ENCODE data around the gene ACOT11.

The ACOT11 gene

DNA sequence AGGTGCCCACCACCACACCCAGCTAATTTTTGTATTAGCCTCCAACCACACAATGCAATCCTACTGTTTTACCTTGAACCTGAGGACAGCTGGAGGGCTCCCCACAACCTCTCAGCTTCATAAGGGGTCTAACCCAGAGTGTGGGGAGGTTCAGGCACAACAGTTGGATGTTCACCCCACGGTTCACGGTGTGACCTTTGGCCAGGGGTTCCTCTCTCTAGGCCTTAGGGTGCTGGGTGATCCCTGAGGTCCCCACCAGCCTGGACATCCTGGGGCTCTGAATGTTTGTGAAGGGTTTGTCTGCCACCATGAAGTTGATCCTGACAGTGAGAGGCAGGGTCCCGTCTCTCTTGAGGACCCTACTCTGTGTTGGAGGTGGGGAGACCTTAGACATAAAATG, 3.9 kb downstream of the ACOT11 start:
- 95 to 96% methylated on average over 3 of the region's 3 CpGs for WGBS, 2 experiments (ENCODE audit: insufficient coverage in 2 of 2)
- no peak overlapping the region for H3K4me3 ChIP-seq (ENCODE audit: extremely low read depth, insufficient read depth, low read length, poor library complexity, severe bottlenecking)
- no peak overlapping the region for H3K27ac ChIP-seq (ENCODE audit: low read depth, low read length, severe bottlenecking)
- H3K9me3 ChIP-seq (ENCODE audit: control insufficient read depth, low read length) = peaks cover 7% of the 10 kb centered on the region
- H3K36me3 ChIP-seq (ENCODE audit: control insufficient read depth, insufficient read depth, low read length) = peaks cover 5% of the 10 kb centered on the region
- peaks cover 14% of the 10 kb centered on the region for H3K4me1 ChIP-seq (ENCODE audit: control insufficient read depth, insufficient read depth, low read length, poor library complexity, severe bottlenecking)

DNA sequence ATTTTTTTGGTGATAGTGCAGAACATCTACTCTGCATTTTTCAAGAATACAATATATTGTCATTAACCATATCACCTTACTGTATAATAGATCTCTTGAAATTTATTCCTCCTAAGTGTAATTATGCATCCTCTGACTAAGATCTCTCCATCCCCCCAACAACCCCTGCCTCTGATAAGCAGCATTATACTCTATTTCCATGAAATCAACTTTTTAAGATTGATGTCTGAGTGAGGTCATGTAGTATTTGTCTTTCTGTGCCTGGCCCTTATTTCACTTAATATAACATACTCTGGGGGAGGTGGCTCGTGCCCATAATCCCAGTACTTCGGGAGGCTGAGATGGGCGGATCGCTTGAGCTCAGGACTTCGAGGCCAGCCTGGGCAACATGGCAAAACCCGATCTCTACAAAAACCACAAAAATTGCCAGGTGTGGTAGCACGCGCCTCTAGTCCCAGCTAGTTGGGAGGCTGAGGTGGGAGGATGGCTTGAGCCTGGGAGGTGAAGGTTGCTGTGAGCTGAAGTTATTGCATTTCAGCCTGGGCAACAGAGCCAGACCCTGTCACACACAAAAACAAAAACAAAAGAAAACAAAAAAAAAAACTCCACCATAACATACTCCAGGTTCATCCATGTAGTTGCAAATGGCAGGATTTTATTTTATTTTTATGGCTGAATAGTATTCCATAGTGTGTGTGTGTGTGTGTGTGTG, 5.7 kb downstream of the ACOT11 start:
- peaks cover 7% of the 10 kb centered on the region for H3K9me3 ChIP-seq (ENCODE audit: control insufficient read depth, low read length)
- H3K4me3 ChIP-seq (ENCODE audit: extremely low read depth, insufficient read depth, low read length, poor library complexity, severe bottlenecking) = no peak overlapping the region
- H3K4me1 ChIP-seq (ENCODE audit: control insufficient read depth, insufficient read depth, low read length, poor library complexity, severe bottlenecking) = peaks cover 5% of the 10 kb centered on the region
- 80 to 83% methylated on average over 1 to 5 of the region's 8 CpGs for WGBS, 2 experiments (ENCODE audit: insufficient coverage in 2 of 2)
- no peak overlapping the region for H3K27ac ChIP-seq (ENCODE audit: low read depth, low read length, severe bottlenecking)
- H3K36me3 ChIP-seq (ENCODE audit: control insufficient read depth, insufficient read depth, low read length) = peaks cover 5% of the 10 kb centered on the region

DNA sequence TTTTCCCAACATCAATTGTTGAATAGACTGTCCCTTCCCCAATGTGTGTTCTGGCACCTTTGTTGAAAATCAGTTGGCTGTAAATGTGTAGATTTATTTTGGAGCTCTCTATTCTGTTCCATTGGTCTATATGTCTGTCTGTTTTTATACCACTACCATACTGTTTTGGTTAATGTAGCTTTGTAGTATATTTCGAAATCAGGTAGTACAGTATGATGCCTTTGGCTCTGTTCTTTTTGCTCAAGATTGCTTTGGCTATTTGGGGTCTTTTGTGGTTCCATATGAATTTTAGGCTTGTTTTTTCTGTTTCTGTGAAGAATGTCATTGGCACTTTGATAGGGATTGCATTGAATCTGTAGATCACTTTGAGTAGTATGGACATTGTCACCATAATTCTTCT, 8.1 kb downstream of the ACOT11 start:
- H3K36me3 ChIP-seq (ENCODE audit: control insufficient read depth, insufficient read depth, low read length) = peaks cover 5% of the 10 kb centered on the region
- H3K4me3 ChIP-seq (ENCODE audit: extremely low read depth, insufficient read depth, low read length, poor library complexity, severe bottlenecking) = no peak overlapping the region
- H3K4me1 ChIP-seq (ENCODE audit: control insufficient read depth, insufficient read depth, low read length, poor library complexity, severe bottlenecking) = peaks cover 5% of the 10 kb centered on the region
- H3K27ac ChIP-seq (ENCODE audit: low read depth, low read length, severe bottlenecking) = no peak overlapping the region
- WGBS, 2 experiments (ENCODE audit: insufficient coverage in 2 of 2) = 100% methylated on average over 1 of the region's 1 CpG; no CpG with 5 or more reads in 1 of the 2 experiments
- H3K9me3 ChIP-seq (ENCODE audit: control insufficient read depth, low read length) = peaks cover 7% of the 10 kb centered on the region

DNA sequence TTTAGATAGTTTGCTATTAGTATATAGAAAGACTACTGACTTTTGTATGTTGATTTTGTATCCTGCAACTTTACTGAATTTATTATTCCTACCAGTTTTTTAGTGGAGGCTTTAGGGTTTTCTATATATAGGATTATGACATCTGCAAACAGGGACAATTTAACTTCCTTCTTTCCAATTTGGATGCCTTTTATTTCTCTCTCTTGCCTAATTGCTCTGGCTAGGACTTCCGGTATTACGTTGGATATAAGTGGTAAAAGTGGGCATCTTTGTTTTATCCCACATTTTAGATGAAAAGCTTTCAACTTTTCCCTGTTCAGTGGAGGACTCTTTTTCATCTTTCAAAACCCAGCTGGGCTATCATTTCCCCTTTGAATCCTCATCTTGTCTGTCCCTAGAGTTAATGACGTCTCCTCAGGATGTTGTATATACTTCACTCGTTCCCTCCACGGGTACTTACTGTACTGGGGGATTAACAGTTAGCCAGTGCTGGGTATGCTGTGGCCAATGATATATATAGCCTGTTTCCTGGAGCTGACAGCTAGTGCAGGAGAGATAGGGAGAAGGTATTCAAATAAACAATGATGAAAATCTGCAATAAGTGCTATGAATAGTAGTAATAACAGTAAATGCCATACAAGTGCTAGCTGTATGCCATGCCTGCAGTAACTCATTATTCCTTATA, 9.8 kb downstream of the ACOT11 start:
- Histone ChIP-seq H3K4me3 (ENCODE audit: extremely low read depth, insufficient read depth, low read length, poor library complexity, severe bottlenecking) (no peak overlapping the region), H3K27ac (ENCODE audit: low read depth, low read length, severe bottlenecking) (no peak overlapping the region), H3K9me3 (ENCODE audit: control insufficient read depth, low read length) (peaks cover 7% of the 10 kb centered on the region), H3K36me3 (ENCODE audit: control insufficient read depth, insufficient read depth, low read length) (peaks cover 5% of the 10 kb centered on the region), H3K4me1 (ENCODE audit: control insufficient read depth, insufficient read depth, low read length, poor library complexity, severe bottlenecking) (peaks cover 5% of the 10 kb centered on the region)
- 71% methylated on average over 3 of the region's 5 CpGs; no CpG with 5 or more reads in 1 of the 2 experiments for WGBS, 2 experiments (ENCODE audit: insufficient coverage in 2 of 2)

DNA sequence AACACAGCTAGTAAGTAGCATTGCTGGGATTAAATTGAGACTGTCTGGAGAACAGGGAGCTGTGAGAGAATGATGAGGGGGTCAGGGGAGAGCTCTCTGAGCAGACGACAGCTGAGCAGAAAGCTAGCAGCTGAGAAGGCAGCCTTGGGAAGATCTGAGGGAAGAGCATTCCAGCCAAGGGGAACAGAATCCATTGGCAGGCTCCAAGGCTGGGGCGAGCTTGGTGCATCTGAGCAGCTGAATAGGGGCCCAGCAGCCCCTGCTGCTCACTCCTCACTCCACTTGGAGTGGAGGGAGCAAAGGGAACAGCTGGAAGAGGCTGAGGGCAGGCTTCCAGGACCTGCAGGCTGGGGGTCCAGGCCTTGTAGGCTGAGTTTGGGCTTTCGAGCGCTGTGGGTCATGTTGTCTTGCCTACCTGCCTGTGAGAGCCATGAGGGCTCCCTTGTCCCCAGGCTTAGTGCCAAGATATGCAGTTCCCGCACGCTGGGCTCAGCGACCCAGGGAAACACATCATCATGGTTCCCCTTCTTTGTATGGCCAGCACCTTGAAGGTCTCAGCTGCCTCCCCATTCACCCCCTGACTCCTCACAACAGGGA, 10.5 kb downstream of the ACOT11 start:
- H3K27ac ChIP-seq (ENCODE audit: low read depth, low read length, severe bottlenecking) = no peak overlapping the region

DNA sequence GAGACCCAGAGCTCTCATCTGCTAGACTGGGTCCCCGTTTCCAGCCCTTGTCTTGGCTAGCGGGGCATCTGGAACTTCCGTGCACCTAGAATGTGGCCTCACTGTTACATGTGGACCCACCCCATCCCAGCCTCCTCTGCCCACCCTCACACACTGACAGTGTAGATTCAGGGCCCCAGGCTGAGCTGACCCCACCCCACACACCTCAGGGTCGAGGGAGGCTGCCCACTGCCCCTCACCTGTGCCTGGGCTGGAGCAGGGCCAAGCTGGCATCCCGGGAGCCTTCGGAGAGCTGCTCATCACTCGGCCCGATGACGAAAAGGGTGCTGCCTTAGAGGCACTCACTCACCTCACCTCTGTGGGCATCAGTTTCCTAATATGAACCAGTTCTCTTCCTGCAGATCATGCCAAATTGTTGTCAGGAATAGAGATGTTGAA, 11.1 kb downstream of the ACOT11 start:
- Histone ChIP-seq H3K4me3 (ENCODE audit: extremely low read depth, insufficient read depth, low read length, poor library complexity, severe bottlenecking) (no peak overlapping the region), H3K27ac (ENCODE audit: low read depth, low read length, severe bottlenecking) (no peak overlapping the region), H3K36me3 (ENCODE audit: control insufficient read depth, insufficient read depth, low read length) (peaks cover 5% of the 10 kb centered on the region), H3K4me1 (ENCODE audit: control insufficient read depth, insufficient read depth, low read length, poor library complexity, severe bottlenecking) (peaks cover 5% of the 10 kb centered on the region), H3K9me3 (ENCODE audit: control insufficient read depth, low read length) (peaks cover 7% of the 10 kb centered on the region)
- 92 to 95% methylated on average over 7 to 9 of the region's 9 CpGs for WGBS, 2 experiments (ENCODE audit: insufficient coverage in 2 of 2)

More for the DNA sequence above, 10.5 kb downstream of the ACOT11 start:
- WGBS, 2 experiments (ENCODE audit: insufficient coverage in 2 of 2) = 83 to 85% methylated on average over 4 to 7 of the region's 7 CpGs
- peaks cover 5% of the 10 kb centered on the region for H3K36me3 ChIP-seq (ENCODE audit: control insufficient read depth, insufficient read depth, low read length)
- peaks cover 7% of the 10 kb centered on the region for H3K9me3 ChIP-seq (ENCODE audit: control insufficient read depth, low read length)
- H3K4me3 ChIP-seq (ENCODE audit: extremely low read depth, insufficient read depth, low read length, poor library complexity, severe bottlenecking) = no peak overlapping the region
- H3K4me1 ChIP-seq (ENCODE audit: control insufficient read depth, insufficient read depth, low read length, poor library complexity, severe bottlenecking) = peaks cover 5% of the 10 kb centered on the region

DNA sequence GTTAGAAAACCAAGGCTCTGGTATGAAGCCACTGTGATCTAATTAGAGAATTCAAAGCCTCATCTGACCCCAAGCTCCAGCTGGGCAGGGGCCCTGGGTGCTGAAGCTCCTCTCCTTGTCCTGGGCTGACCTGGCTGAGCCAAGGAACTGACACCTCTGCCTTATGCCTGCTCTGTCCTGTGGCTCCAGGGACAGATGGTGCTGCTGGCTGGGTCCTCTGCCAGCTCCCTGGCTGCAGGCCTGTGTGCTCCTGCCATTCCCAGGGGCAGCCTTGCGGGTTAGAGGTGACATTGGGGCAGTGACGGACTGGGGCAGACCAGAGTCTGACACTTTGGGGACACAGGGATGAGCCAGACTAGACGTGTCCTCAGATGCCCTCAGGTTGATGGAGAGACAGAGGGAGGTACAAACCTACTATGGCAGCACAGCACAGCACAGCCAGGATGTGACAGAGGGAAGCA, 11.8 kb downstream of the ACOT11 start:
- Histone ChIP-seq H3K27ac (ENCODE audit: low read depth, low read length, severe bottlenecking) (no peak overlapping the region), H3K4me1 (ENCODE audit: control insufficient read depth, insufficient read depth, low read length, poor library complexity, severe bottlenecking) (peaks cover 5% of the 10 kb centered on the region), H3K4me3 (ENCODE audit: extremely low read depth, insufficient read depth, low read length, poor library complexity, severe bottlenecking) (no peak overlapping the region), H3K9me3 (ENCODE audit: control insufficient read depth, low read length) (peaks cover 7% of the 10 kb centered on the region), H3K36me3 (ENCODE audit: control insufficient read depth, insufficient read depth, low read length) (peaks cover 1% of the 10 kb centered on the region)
- WGBS, 2 experiments (ENCODE audit: insufficient coverage in 2 of 2) = 88 to 90% methylated on average over 2 to 3 of the region's 3 CpGs

DNA sequence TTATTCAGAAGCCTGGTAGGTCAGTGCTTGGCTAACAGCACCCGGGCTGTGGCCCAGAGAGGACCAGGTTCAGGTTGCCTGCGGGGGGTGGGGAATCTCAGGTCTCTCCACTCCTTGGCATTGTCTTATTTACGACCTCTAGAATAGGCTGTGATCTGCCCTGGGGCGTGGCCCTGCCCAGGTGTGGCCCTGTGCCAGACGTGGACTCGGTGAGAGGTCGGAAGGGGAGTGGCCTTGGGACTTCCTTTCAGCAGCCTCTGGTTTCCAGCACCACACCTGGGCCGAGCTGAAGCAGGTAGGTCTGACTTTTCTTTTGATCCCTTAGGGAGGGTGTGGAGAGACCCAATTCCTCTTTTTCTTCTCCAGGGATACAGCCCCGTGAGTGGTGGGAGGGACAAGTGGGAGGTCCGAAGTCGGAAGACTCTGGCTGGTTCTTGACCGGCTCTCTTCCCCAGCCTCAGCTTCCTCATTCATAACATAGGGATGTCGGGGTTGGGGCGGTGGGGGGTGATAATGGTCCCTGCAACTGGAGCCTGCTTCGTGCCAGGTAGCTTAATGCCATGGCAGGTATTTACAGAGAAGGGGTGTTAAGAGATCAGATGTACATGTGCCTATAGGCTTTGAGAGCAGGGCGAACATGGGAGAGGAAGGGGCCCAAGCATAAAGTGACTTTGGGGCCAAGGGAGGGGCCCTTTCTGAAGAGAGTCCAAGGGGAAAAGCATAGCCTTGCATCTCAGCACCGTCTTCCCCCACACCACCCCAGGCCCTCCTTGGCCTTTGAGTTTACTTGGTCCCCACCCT, 16.5 kb downstream of the ACOT11 start:
- Histone ChIP-seq H3K4me1 (ENCODE audit: control insufficient read depth, insufficient read depth, low read length, poor library complexity, severe bottlenecking) (peaks cover 8% of the 10 kb centered on the region), H3K36me3 (ENCODE audit: control insufficient read depth, insufficient read depth, low read length) (no peaks in the 10 kb centered on the region), H3K4me3 (ENCODE audit: extremely low read depth, insufficient read depth, low read length, poor library complexity, severe bottlenecking) (no peak overlapping the region), H3K9me3 (ENCODE audit: control insufficient read depth, low read length) (no peaks in the 10 kb centered on the region), H3K27ac (ENCODE audit: low read depth, low read length, severe bottlenecking) (no peak overlapping the region)
- 90 to 98% methylated on average over 8 to 9 of the region's 17 CpGs for WGBS, 2 experiments (ENCODE audit: insufficient coverage in 2 of 2)

DNA sequence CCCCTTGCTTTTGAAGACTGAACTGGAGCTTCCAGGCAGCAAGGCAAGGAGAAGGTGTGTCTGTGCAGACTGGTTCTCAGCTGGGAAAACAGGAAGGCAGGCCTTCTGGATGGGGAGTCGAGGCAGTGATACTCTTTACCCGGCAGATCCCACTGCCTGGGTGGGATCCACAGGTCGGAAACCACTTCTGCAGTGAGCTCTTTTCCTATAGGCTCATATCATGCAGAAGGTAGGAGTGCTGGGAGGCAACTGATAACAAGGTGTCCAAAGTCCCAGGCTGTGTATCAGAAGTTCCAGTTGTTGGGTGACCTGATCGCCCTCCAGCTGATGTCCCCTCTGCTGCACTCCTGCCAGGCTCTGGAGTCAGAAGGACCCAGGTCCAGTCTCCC, 17.1 kb downstream of the ACOT11 start:
- Histone ChIP-seq H3K4me3 (ENCODE audit: extremely low read depth, insufficient read depth, low read length, poor library complexity, severe bottlenecking) (no peak overlapping the region), H3K36me3 (ENCODE audit: control insufficient read depth, insufficient read depth, low read length) (no peaks in the 10 kb centered on the region), H3K4me1 (ENCODE audit: control insufficient read depth, insufficient read depth, low read length, poor library complexity, severe bottlenecking) (peaks cover 10% of the 10 kb centered on the region), H3K9me3 (ENCODE audit: control insufficient read depth, low read length) (no peaks in the 10 kb centered on the region), H3K27ac (ENCODE audit: low read depth, low read length, severe bottlenecking) (no peak overlapping the region)
- 92 to 96% methylated on average over 2 to 4 of the region's 4 CpGs for WGBS, 2 experiments (ENCODE audit: insufficient coverage in 2 of 2)

DNA sequence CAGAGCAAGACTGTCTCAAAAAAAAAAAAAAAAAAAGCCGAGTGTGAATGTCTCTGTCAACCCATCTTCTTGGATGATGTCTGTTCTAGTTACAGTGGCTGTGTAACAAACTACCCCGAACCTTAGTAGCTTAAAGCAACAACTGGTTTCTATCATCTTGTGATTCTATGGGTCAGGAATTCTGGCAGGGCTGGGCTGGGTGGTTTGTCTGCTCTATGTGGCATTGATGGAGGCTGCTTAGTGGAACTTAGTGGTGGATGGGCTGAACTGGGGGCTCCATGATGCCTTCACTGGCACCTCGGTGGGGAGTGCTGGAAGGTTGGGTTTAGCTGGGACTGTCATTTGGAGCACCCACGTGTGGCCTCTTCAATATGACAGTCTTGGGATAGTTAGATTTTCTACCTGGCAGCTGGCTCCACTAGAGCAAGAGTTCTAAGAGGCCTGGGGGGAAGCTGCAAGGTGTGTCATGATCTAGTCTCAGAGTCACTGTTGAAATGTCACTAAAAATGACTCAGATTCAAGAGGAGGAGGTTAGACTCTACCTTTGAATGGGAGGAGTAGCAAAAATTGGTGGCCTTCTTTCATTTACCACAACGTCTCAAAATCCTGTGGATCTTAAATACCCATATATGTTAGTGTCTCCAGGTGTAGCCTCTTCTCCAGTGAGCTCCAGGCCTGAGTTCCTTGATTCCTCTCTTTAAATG, 18.6 kb downstream of the ACOT11 start:
- peaks cover 12% of the 10 kb centered on the region for H3K4me1 ChIP-seq (ENCODE audit: control insufficient read depth, insufficient read depth, low read length, poor library complexity, severe bottlenecking)
- H3K27ac ChIP-seq (ENCODE audit: low read depth, low read length, severe bottlenecking) = no peak overlapping the region
- H3K36me3 ChIP-seq (ENCODE audit: control insufficient read depth, insufficient read depth, low read length) = no peaks in the 10 kb centered on the region
- no peaks in the 10 kb centered on the region for H3K9me3 ChIP-seq (ENCODE audit: control insufficient read depth, low read length)
- no peak overlapping the region for H3K4me3 ChIP-seq (ENCODE audit: extremely low read depth, insufficient read depth, low read length, poor library complexity, severe bottlenecking)
- 80 to 82% methylated on average over 3 of the region's 5 CpGs for WGBS, 2 experiments (ENCODE audit: insufficient coverage in 2 of 2)
